Activated CD4-positive, alpha-beta T cell treated with anti-CD3 and anti-CD28 coated beads, Interleukin-2, amount 50 U/mL, for 4 hours (primary cell): ENCODE results near the gene SIL1.

Source experiments
- DNase-seq, 2 experiments: peaks; one replicate each; pipeline ENCODE4 v3.0.0-alpha.2; 2020

The SIL1 gene

GRCh38 chr5:138951986-138952735 lies 246.0 kb downstream of the SIL1 start:
- no peak for DNase-seq

- DNase-seq = no peak
These were observed 246.8 kb downstream of the SIL1 start for GRCh38 chr5:138951091-138951985.

- no peak for DNase-seq
These were observed 247.6 kb downstream of the SIL1 start for GRCh38 chr5:138950421-138951031.

- DNase-seq = no peak
These were observed 248.2 kb downstream of the SIL1 start for GRCh38 chr5:138949988-138950387.

GRCh38 chr5:138949223-138949574 lies 249.0 kb downstream of the SIL1 start:
- DNase-seq = no peak

- DNase-seq = no peak
These were observed 249.5 kb downstream of the SIL1 start for GRCh38 chr5:138948471-138949222.

GRCh38 chr5:138947780-138948179 lies 250.4 kb downstream of the SIL1 start:
- no peak for DNase-seq

- DNase-seq = no peak
These were observed 251.2 kb downstream of the SIL1 start for GRCh38 chr5:138946831-138947560.

GRCh38 chr5:138946241-138946623 lies 251.9 kb downstream of the SIL1 start:
- DNase-seq = no peak

- no peak for DNase-seq
These were observed 252.5 kb downstream of the SIL1 start for GRCh38 chr5:138945421-138946240.

- no peak for DNase-seq
These were observed 253.4 kb downstream of the SIL1 start for GRCh38 chr5:138944527-138945322.

- no peak for DNase-seq
These were observed 254.5 kb downstream of the SIL1 start for GRCh38 chr5:138943599-138944173.

GRCh38 chr5:138942861-138943260 lies 255.3 kb downstream of the SIL1 start:
- DNase-seq = no peak

- DNase-seq = no peak
These were observed 256.1 kb downstream of the SIL1 start for GRCh38 chr5:138942066-138942465.

- DNase-seq = no peak
These were observed 259.6 kb downstream of the SIL1 start for GRCh38 chr5:138938526-138938925.

GRCh38 chr5:138937392-138938387 lies 260.5 kb downstream of the SIL1 start:
- DNase-seq = no peak

GRCh38 chr5:138936968-138937345 lies 261.2 kb downstream of the SIL1 start:
- DNase-seq = no peak

GRCh38 chr5:138936225-138936967 lies 261.8 kb downstream of the SIL1 start:
- no peak for DNase-seq
